Measurements from ENCODE around the gene RPGRIP1L.

GRCh38 chr16:53713403-53714204, 9.9 kb upstream of the RPGRIP1L start:
- TF ChIP-seq FOSL1 (CRISPR knock-in tag; IDR thresholded peaks at IDR 0.05; ENCODE audit: borderline replicate concordance) (no peak), ZNF326 (CRISPR knock-in tag; IDR thresholded peaks at IDR 0.05; ENCODE audit: borderline replicate concordance) (no peak)
